Lower leg skin (tissue), 3 donors: Measurements from ENCODE around the gene PDCD1LG2.

Source experiments
- CTCF ChIP-seq, 3 donors: fragments of 450-650 bp; IDR thresholded peaks; one replicate each; pipeline ENCODE4 v1.5.1; 2016; ENCODE audit warnings: antibody characterized with exemption in 3 of 3, mild to moderate bottlenecking in 3 of 3, moderate library complexity in 2 of 3
- POLR2A ChIP-seq, 2 donors: fragments of 450-650 bp; IDR thresholded peaks; one replicate each; pipeline ENCODE4 v1.6.1; 2016 to 2017; ENCODE audit warnings: antibody characterized with exemption in 2 of 2, mild to moderate bottlenecking in 1 of 2, moderate library complexity in 1 of 2

GRCh38 chr9:5592904-5593303, 82.6 kb downstream of the PDCD1LG2 start:
- no peak for TF ChIP-seq CTCF (IDR thresholded peaks at IDR 0.05)
- no peak for TF ChIP-seq POLR2A (IDR thresholded peaks at IDR 0.05)
